Vagina (tissue), 2 donors: ENCODE results near the gene CD300H. TPM values are rescaled to one million over a fixed set of nuclear protein-coding genes. Genes with fewer than 3 reads are reported as not detected.
A peak's percentile ranks its signal among the peaks of the same experiment; 100 is the strongest.

ENCODE experiments used
- DNase-seq, 2 donors: peaks; one replicate each; pipeline ENCODE4 v3.0.0-alpha.2; 2017; ENCODE audit errors: extremely low spot score in 2 of 2
- H3K27ac ChIP-seq: fragments of 200-600 bp; sonication (generic); one replicate; pipeline ENCODE4 v1.5.1; 2019
- H3K27me3 ChIP-seq: fragments of 200-600 bp; sonication (generic); one replicate; pipeline ENCODE4 v1.5.1; 2019
- H3K36me3 ChIP-seq, 2 donors: fragments of 200-600 bp; sonication (generic); one replicate each; pipeline ENCODE4 v1.5.1; 2017 to 2019
- H3K4me1 ChIP-seq: fragments of 200-600 bp; sonication (generic); one replicate; pipeline ENCODE4 v1.5.1; 2019
- H3K4me3 ChIP-seq, 2 donors: fragments of 200-600 bp; sonication (generic); 1 replicate in 1 of 2; 2 replicates in 1 of 2; pipeline ENCODE4 v1.5.1; 2016 to 2019
- H3K9me3 ChIP-seq: fragments of 200-600 bp; sonication (generic); one replicate; pipeline ENCODE4 v1.5.1; 2019
- POLR2A ChIP-seq, 2 donors: fragments of 450-650 bp; IDR thresholded peaks; one replicate each; pipeline ENCODE4 v1.6.1; 2017; ENCODE audit warnings: antibody characterized with exemption in 2 of 2, mild to moderate bottlenecking in 2 of 2, moderate library complexity in 2 of 2
- POLR2AphosphoS5 ChIP-seq, 2 donors: sonication (generic); formaldehyde crosslinking; IDR thresholded peaks; one replicate each; pipeline ENCODE4 v1.9.0; 2017; ENCODE audit warnings: antibody characterized with exemption in 2 of 2, mild to moderate bottlenecking in 2 of 2, low read depth in 1 of 2; ENCODE audit not compliant: insufficient read depth in 1 of 2
- intact Hi-C: fragments of 100-400 bp; cut with DNase I; formaldehyde crosslinking; loops from one replicate; pipeline ENCODE4 v1.15.1; 2023
- total RNA-seq: library from RNA; depleted of rRNA; stranded (reverse); fragments of >200 nt; gene quantifications from one replicate; pipeline ENCODE4 v1.2.3, GENCODE V29; 2016
- TF ChIP-seq, protein P1 (sequence below), 3 experiments: fragments of 450-650 bp in 2 of 3; fragments of 200-600 bp in 1 of 3; sonication (generic) in 1 of 3; IDR thresholded peaks; one replicate each; pipeline ENCODE4 v1.5.1; 2017 to 2019; ENCODE audit warnings: antibody characterized with exemption in 3 of 3, mild to moderate bottlenecking in 2 of 3, moderate library complexity in 2 of 3

CD300H gene
- total RNA-seq, 1 donor from 2014 or later, result not detected

DNA sequence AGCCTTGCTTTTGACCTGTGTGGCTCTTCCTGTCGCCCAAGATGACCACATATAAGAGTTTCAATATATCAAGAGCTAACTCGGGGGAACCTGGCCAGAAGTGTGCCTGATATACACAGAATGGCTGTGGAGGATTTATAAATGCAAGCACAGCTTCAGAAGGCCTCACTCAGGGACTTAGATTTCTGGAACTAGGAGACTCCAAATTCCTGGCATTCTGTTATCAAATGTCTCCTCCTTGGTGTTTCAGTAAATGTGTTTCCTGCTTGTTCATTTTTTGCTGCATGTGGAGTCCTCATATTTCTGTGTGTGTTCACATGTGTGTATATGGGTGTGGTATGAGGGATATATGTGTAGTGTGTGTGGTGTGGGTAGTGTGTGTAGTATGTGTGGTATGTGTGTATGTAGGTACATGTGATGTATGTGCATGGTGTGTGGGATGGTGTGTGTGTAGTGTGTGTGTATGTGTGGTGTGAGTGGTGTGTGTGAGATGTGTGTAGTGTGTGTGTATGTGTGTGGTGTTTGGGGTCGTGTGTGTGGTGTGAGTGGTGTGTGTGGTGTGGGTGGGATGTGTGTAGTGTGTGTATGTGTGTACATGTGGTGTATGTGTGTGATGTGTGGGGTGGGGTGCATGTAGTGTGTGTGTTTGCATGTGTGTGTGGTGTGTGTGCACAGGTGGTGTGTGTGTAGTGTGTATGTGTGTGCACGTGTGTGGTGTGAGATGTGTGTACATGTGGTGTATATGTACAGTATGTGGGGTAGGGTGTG, 981 bp upstream of the CD300H start:
- no peak for TF ChIP-seq POLR2A (IDR thresholded peaks at IDR 0.05)
- no peak for TF ChIP-seq POLR2AphosphoS5 (IDR thresholded peaks at IDR 0.05; ENCODE audit: insufficient read depth in 1 of 2, low read depth in 1 of 2)
- TF ChIP-seq, protein P1, sequence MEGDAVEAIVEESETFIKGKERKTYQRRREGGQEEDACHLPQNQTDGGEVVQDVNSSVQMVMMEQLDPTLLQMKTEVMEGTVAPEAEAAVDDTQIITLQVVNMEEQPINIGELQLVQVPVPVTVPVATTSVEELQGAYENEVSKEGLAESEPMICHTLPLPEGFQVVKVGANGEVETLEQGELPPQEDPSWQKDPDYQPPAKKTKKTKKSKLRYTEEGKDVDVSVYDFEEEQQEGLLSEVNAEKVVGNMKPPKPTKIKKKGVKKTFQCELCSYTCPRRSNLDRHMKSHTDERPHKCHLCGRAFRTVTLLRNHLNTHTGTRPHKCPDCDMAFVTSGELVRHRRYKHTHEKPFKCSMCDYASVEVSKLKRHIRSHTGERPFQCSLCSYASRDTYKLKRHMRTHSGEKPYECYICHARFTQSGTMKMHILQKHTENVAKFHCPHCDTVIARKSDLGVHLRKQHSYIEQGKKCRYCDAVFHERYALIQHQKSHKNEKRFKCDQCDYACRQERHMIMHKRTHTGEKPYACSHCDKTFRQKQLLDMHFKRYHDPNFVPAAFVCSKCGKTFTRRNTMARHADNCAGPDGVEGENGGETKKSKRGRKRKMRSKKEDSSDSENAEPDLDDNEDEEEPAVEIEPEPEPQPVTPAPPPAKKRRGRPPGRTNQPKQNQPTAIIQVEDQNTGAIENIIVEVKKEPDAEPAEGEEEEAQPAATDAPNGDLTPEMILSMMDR (IDR thresholded peaks at IDR 0.05), result no peak
- DNase-seq, result no peak
- no peak overlapping the region for H3K4me3 ChIP-seq
- H3K36me3 ChIP-seq, result no peaks in the 10 kb centered on the region
- H3K9me3 ChIP-seq, result no peaks in the 10 kb centered on the region
- peaks cover 9% of the 10 kb centered on the region for H3K4me1 ChIP-seq
- intact Hi-C loops, result no loop called here
- no peaks in the 10 kb centered on the region for H3K27me3 ChIP-seq
- no peak overlapping the region for H3K27ac ChIP-seq

DNA sequence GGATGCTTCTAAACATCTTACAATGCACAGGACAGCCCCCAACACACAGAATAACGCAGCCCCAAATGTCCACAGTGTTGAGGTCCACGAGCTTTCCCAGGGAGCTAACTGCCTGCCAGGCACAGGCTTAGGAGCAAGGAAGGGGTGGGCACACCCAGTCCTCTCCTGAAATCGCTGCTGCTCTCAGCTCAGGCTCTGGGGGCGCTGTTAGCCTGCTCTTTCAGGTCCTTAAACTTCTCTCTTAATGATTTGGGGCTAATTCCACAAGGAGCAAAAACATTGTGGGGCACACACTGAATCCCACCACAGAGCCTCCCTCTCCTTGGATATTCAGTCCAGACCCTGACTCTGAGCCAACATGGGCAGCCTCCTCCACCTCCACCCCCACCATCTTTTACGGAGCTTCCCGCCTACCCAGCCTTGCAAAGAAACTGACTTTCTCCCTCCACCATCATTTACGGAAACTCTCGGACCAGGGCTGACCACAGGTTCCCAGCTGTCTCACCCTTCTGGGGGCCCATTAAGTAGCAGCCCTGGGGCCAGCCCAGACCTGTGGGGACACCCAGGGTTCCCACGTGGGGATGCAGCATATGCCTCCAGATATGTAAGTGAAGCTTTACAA, 1.1 kb downstream of the CD300H start:
- peaks cover 9% of the 10 kb centered on the region for H3K4me1 ChIP-seq
- H3K27ac ChIP-seq, result no peak overlapping the region
- intact Hi-C loops, result no loop called here
- no peaks in the 10 kb centered on the region for H3K27me3 ChIP-seq
- no peak overlapping the region for H3K4me3 ChIP-seq
- DNase-seq, result no peak
- H3K9me3 ChIP-seq, result no peaks in the 10 kb centered on the region
- TF ChIP-seq POLR2AphosphoS5 (IDR thresholded peaks at IDR 0.05; ENCODE audit: insufficient read depth in 1 of 2, low read depth in 1 of 2), result no peak
- TF ChIP-seq, protein P1 (IDR thresholded peaks at IDR 0.05), result peak in 2 of 3 experiments; percentile 17 to 33
- TF ChIP-seq POLR2A (IDR thresholded peaks at IDR 0.05), result no peak
- H3K36me3 ChIP-seq, result no peaks in the 10 kb centered on the region

DNA sequence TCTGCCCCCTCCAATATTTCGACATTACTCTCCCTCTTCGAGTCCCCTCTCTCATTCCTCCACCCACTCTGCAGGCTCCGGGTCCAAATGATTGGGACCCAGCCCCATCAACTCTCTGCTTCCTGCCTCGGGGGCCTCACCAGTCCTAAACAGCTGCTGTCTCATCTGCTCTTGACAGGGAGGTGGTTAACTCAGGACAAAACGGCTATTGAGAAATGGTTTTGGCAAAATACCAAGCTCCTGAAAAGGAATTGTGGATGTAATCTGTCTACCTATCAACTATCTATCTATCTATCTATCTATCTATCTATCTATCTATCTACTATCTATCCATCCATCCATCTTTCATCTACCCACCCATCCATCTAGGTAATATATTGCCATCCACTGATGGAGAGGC, 2.2 kb downstream of the CD300H start:
- H3K36me3 ChIP-seq, result no peaks in the 10 kb centered on the region
- intact Hi-C loops, result no loop called here
- H3K27ac ChIP-seq, result no peak overlapping the region
- H3K9me3 ChIP-seq, result no peaks in the 10 kb centered on the region
- H3K4me1 ChIP-seq, result peaks cover 4% of the 10 kb centered on the region
- no peaks in the 10 kb centered on the region for H3K27me3 ChIP-seq
- no peak overlapping the region for H3K4me3 ChIP-seq
- TF ChIP-seq POLR2A (IDR thresholded peaks at IDR 0.05), result no peak
- TF ChIP-seq POLR2AphosphoS5 (IDR thresholded peaks at IDR 0.05; ENCODE audit: insufficient read depth in 1 of 2, low read depth in 1 of 2), result no peak
- TF ChIP-seq, protein P1 (IDR thresholded peaks at IDR 0.05), result no peak
- no peak for DNase-seq

DNA sequence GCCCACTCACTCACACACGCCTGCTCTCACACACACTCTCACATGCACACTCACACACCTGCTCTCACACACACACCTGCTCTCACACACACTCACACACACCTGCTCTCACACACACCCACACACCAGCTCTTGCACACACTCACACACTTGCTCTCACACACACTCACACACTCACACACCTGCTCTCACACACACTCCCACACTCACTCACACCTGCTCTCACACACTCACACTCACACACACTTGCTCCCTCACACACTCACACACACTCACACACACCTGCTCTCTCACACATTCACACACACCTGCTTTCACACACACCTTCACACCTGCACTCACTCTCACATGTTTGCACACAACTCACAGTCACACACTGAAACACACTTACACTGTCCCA, 4.0 kb downstream of the CD300H start:
- Histone ChIP-seq H3K36me3 (no peaks in the 10 kb centered on the region), H3K27me3 (no peaks in the 10 kb centered on the region), H3K4me1 (no peaks in the 10 kb centered on the region), H3K4me3 (no peak overlapping the region), H3K9me3 (no peaks in the 10 kb centered on the region), H3K27ac (no peak overlapping the region)
- TF ChIP-seq, protein P1 (IDR thresholded peaks at IDR 0.05), result no peak
- TF ChIP-seq POLR2AphosphoS5 (IDR thresholded peaks at IDR 0.05; ENCODE audit: insufficient read depth in 1 of 2, low read depth in 1 of 2), result no peak
- no peak for DNase-seq
- intact Hi-C loops, result no loop called here

DNA sequence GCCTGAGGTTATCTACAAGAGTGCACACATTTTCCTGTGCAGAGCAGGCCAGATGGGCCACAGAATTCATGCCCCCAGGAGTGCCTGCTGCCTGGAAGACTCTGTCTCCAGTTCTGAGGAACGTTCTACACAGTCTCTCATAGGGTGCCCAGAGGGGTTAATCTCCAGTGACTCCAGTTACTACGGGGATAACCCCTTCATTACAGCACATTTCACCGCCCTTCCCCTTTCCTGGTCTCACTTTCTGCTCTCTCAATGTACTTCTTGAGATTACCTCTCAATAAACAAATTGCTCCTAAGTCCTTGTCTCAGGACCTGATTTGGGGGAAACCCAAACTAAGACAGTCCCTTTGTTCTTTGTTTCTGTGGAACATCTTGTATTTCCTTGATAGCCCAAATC, 5.7 kb downstream of the CD300H start:
- TF ChIP-seq, protein P1 (IDR thresholded peaks at IDR 0.05), result no peak
- TF ChIP-seq POLR2A (IDR thresholded peaks at IDR 0.05), result no peak
- no peak for TF ChIP-seq POLR2AphosphoS5 (IDR thresholded peaks at IDR 0.05; ENCODE audit: insufficient read depth in 1 of 2, low read depth in 1 of 2)
- no peak overlapping the region for H3K27ac ChIP-seq
- H3K4me3 ChIP-seq, result no peak overlapping the region
- no peaks in the 10 kb centered on the region for H3K27me3 ChIP-seq
- intact Hi-C loops, result no loop called here
- DNase-seq, result no peak
- no peaks in the 10 kb centered on the region for H3K4me1 ChIP-seq
- no peaks in the 10 kb centered on the region for H3K36me3 ChIP-seq
- no peaks in the 10 kb centered on the region for H3K9me3 ChIP-seq
